ENCODE measurements around the gene FAM171A1. TPM values are rescaled to one million over a fixed set of nuclear protein-coding genes. Genes with fewer than 3 reads are reported as not detected.
A peak's percentile ranks its signal among the peaks of the same experiment; 100 is the strongest.
"Not testable (repeated sequence)": the region's sequence is repeated elsewhere in the genome, so short reads cannot be mapped to it uniquely, and the experiment has no call there.

Gene FAM171A1
- total RNA-seq, result 10 to 100 TPM in 1 of 3 donors, 1 to 10 TPM in 2; 7.6 to 11.7 (median 9.5) TPM

DNA sequence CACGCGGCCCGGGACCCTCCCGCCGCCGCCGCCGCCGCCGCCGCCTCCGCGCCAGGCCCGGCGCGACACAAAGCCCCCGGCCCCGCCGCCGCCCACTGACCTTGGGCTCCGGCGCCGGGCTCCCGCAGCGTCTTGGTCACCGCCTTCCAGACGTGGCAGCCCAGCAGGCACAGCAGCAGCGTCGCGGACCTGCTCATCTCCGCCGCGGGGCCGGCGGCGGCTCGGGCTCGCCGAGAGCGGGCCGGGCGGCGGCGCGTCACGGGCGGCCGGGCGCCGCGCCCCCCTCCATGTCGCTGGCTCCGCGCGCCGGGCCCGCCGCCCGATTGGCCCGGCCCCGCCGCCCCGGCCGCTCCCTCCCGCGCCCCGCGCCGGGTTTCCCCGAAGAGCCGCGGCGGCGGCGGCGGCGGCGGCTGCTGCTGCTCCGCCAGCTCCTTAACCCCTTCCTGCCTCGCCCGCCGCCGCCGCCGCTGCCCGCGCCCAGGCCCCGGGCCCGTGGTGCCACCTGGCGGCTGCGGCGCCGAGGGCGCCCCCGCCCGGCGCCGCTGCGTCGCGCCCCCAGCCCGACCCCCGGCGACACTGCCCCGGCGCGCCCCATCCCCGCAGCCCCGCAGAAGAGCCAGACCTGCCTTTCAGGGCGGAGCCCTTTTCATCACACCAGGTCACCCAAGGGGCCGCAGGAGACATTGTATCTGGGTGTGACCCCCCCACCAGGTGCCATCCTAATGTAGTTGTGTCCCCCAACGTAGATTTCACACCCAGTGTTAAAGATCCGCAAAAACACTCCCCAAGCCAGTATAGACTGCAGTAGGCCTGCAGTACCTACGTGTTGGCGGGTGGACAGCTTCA is at the start of gene FAM171A1:
Gene FAM171A1, minus strand, starts transcription at position 434 of the 846 bp plus-strand sequence. Its CDS starts 237 bp downstream, at position 197.
- H3K27ac ChIP-seq, result peak within 1 kb of the TSS; percentile 48 to 64
- no peak for DNase-seq (ENCODE audit: low spot score in 2 of 2)

GRCh38 chr10:15420858-15421257 is 49.8 kb upstream of the FAM171A1 start:
- Histone ChIP-seq H3K36me3 (no peaks in the 10 kb centered on the region), H3K4me1 (no peaks in the 10 kb centered on the region), H3K27ac (no peak overlapping the region), H3K4me3 (no peak overlapping the region), H3K9me3 (no peaks in the 10 kb centered on the region), H3K27me3 (no peaks in the 10 kb centered on the region)
- intact Hi-C loops (cut with DNase I; ENCODE audit: low total_unique reads), result no loop called here
- TF ChIP-seq POLR2A (IDR thresholded peaks at IDR 0.05) (no peak), CTCF (IDR thresholded peaks at IDR 0.05) (no peak), POLR2AphosphoS5 (IDR thresholded peaks at IDR 0.05) (no peak)
- DNase-seq (ENCODE audit: low spot score in 2 of 2), result no peak

More for the DNA sequence above, at the start of gene FAM171A1:
- Histone ChIP-seq H3K4me1 (no peaks in the 10 kb centered on the region), H3K27me3 (no peaks in the 10 kb centered on the region), H3K36me3 (no peaks in the 10 kb centered on the region), H3K4me3 (peak within 1 kb of the TSS; percentile 65 to 91 (median 72)), H3K9me3 (no peaks in the 10 kb centered on the region)
- TF ChIP-seq POLR2AphosphoS5 (IDR thresholded peaks at IDR 0.05) (no peak), POLR2A (IDR thresholded peaks at IDR 0.05) (no peak), CTCF (IDR thresholded peaks at IDR 0.05) (no peak)
- intact Hi-C loops (cut with DNase I; ENCODE audit: low total_unique reads), result no loop called here

DNA sequence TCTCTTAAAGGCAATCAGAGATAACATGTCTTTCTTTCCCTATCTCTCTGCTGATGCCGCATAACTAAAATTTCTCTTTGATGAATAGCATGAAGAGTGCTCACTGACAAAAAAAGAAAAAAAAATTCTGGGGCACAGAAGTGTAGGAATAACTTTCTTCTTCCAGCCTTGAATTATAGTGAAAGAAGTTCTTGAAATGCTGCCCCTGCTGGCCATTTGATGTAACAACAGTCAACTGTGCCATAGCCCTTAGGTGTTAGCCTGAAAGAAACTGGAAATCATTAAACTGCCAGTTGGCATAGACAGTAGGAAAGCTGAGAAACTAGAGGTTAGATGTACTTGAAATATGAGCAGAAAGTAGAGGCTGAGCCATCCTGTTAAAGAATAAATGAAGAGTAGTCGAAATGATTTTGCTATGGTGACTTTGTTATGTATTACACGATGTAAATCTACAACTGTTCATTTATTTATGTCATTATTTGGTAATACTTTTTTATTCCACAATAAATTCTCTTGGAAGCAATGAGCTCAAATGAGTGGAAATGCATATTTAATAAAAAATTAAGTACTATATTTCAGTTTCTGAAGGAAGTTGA is 48.3 kb upstream of the FAM171A1 start:
- Histone ChIP-seq H3K27me3 (no peaks in the 10 kb centered on the region), H3K36me3 (no peaks in the 10 kb centered on the region), H3K9me3 (no peaks in the 10 kb centered on the region), H3K4me1 (no peaks in the 10 kb centered on the region), H3K27ac (no peak overlapping the region), H3K4me3 (no peak overlapping the region)
- TF ChIP-seq CTCF (IDR thresholded peaks at IDR 0.05), result peak; percentile 46 to 55 (median 48)
- TF ChIP-seq POLR2AphosphoS5 (IDR thresholded peaks at IDR 0.05), result no peak
- no peak for TF ChIP-seq POLR2A (IDR thresholded peaks at IDR 0.05)
- no peak for DNase-seq (ENCODE audit: low spot score in 2 of 2)
- intact Hi-C loops (cut with DNase I; ENCODE audit: low total_unique reads), result no loop called here

DNA sequence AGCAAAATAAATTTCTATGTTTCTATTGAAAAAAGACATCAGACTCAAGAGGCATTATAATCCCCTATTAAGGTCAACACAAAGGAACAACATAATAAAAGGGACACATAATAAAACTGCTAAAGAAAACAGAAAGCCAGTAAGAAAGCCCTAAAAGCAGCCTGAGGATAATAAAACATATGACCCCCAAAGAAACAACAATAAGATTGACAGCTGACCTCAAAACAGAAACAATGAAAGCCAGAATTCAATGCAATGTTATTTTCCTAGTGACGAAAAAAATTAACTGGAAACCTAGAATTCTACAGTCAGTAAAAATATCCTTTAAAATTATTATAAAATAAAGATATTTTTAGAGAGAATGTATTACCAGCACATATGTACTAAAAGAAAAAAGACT is 44.9 kb upstream of the FAM171A1 start:
- Histone ChIP-seq H3K27ac (no peak overlapping the region), H3K36me3 (no peaks in the 10 kb centered on the region), H3K27me3 (no peaks in the 10 kb centered on the region), H3K4me3 (no peak overlapping the region), H3K9me3 (no peaks in the 10 kb centered on the region), H3K4me1 (no peaks in the 10 kb centered on the region)
- intact Hi-C loops (cut with DNase I; ENCODE audit: low total_unique reads), result no loop called here
- DNase-seq (ENCODE audit: low spot score in 2 of 2), result no peak
- TF ChIP-seq CTCF (IDR thresholded peaks at IDR 0.05) (no peak), POLR2A (IDR thresholded peaks at IDR 0.05) (no peak), POLR2AphosphoS5 (IDR thresholded peaks at IDR 0.05) (no peak)

GRCh38 chr10:15411010-15411409 is 39.9 kb upstream of the FAM171A1 start:
- Histone ChIP-seq H3K4me3 (no peak overlapping the region), H3K36me3 (no peaks in the 10 kb centered on the region), H3K27ac (no peak overlapping the region), H3K4me1 (no peaks in the 10 kb centered on the region), H3K27me3 (no peaks in the 10 kb centered on the region), H3K9me3 (no peaks in the 10 kb centered on the region)
- TF ChIP-seq POLR2A (IDR thresholded peaks at IDR 0.05) (no peak), CTCF (IDR thresholded peaks at IDR 0.05) (no peak), POLR2AphosphoS5 (IDR thresholded peaks at IDR 0.05) (no peak)
- no peak for DNase-seq (ENCODE audit: low spot score in 2 of 2)
- intact Hi-C loops (cut with DNase I; ENCODE audit: low total_unique reads), result no loop called here

- H3K36me3 ChIP-seq; H3K27me3 ChIP-seq; intact Hi-C loops (cut with DNase I; ENCODE audit: low total_unique reads); H3K9me3 ChIP-seq; DNase-seq (ENCODE audit: low spot score in 2 of 2); H3K27ac ChIP-seq; H3K4me3 ChIP-seq; H3K4me1 ChIP-seq: not testable (repeated sequence)
Observed at GRCh38 chr10:15409350-15409749, 38.3 kb upstream of the FAM171A1 start.
